T-helper 1 cell (primary cell): Measurements from ENCODE around the gene PRSS53.

Experiments used
- DNase-seq, 5 donors: peaks; one replicate each; pipeline ENCODE4 v3.0.0-alpha.2; 2012 to 2020

PRSS53 gene

DNA sequence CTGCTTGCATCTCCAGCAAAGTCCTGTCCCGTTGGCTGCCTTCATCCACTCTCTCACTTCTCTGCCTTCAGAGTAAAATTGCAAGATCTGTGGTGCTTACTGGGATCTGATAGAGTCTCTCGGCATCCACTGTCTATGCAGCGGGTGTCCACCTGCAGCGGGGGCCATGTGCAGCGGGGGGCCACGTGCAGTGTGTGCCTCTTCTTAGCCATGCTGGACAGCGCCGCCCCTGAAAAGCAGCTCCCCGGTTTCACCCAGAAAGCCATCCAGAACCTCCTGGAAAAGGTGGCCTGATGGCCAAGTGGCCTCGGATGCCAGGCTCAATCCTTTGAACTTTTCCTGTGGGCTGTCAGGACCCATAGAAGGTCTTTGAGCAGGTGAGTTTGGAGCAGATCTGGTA, 45.9 kb downstream of the PRSS53 start:
- DNase-seq, result no peak

GRCh38 chr16:31038993-31039392, 49.8 kb downstream of the PRSS53 start:
- no peak for DNase-seq

GRCh38 chr16:31036691-31037090, 52.1 kb downstream of the PRSS53 start:
- DNase-seq, result no peak

DNA sequence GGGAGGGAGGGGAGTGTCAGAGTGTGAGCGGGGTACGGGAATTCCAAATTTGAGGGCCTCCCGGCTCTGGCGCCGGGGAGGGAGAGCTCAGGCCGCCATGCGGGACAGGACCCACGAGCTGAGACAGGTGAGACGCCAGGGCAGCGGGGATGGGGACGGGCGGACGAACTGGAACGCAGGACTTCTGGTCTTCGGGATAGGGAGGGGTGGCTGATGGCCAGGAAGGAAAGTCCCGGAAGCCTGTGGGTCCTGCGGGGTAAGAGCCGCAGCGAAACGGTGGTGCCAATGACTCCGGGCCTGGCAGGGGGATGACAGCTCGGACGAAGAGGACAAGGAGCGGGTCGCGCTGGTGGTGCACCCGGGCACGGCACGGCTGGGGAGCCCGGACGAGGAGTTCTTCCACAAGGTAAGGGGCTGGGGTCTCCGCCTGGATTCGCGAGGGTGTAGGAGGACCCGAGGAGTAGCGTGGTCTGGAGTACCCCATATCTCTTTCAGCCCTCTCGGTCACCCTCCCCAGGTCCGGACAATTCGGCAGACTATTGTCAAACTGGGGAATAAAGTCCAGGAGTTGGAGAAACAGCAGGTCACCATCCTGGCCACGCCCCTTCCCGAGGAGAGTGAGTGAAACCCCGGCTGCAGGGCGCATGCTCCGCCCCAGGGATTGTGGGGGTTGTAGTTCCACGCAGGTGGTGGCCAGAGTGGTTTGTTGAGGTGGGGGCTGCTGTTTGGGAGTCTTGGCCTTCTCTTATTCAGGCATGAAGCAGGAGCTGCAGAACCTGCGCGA, 54.8 kb downstream of the PRSS53 start:
- peak; percentile 77 to 84 (median 84) for DNase-seq
